KOPT-K1 (cell line): ENCODE results near the gene PLGLB2.
"Not testable (repeated sequence)": the region's sequence is repeated elsewhere in the genome, so short reads cannot be mapped to it uniquely, and the experiment has no call there.

Experiments used
- H3K27ac ChIP-seq: fragments of 200-600 bp; sonication (generic); 2 replicates; pipeline ENCODE4 v1.5.1; 2016; ENCODE audit warnings: antibody characterized with exemption, mild to moderate bottlenecking, low read depth, low read length; ENCODE audit not compliant: poor library complexity, severe bottlenecking
- H3K36me3 ChIP-seq: fragments of 200-600 bp; sonication (generic); 2 replicates; pipeline ENCODE4 v1.5.1; 2017; ENCODE audit warnings: antibody characterized with exemption, mild to moderate bottlenecking, low read length, moderate library complexity; ENCODE audit not compliant: insufficient read depth
- H3K9me3 ChIP-seq: fragments of 200-600 bp; sonication (generic); 2 replicates; pipeline ENCODE4 v1.5.1; 2017; ENCODE audit warnings: antibody characterized with exemption, low read length, mild to moderate bottlenecking; ENCODE audit not compliant: insufficient read depth, poor library complexity, severe bottlenecking

PLGLB2 gene

GRCh38 chr2:87747791-87748190 lies at the start of gene PLGLB2:
Gene PLGLB2 (plus strand): TSS chr2:87748087. CDS start chr2:87748154, 67 bp downstream.
- not testable (repeated sequence) for H3K36me3 ChIP-seq

GRCh38 chr2:87704572-87705323 lies 43.1 kb upstream of the PLGLB2 start:
- H3K36me3 ChIP-seq, H3K27ac ChIP-seq, H3K9me3 ChIP-seq: not testable (repeated sequence)

More at GRCh38 chr2:87747791-87748190, at the start of gene PLGLB2:
- not testable (repeated sequence) for H3K9me3 ChIP-seq, H3K27ac ChIP-seq

- not testable (repeated sequence) for H3K27ac ChIP-seq, H3K36me3 ChIP-seq, H3K9me3 ChIP-seq
These were observed 39.5 kb upstream of the PLGLB2 start for GRCh38 chr2:87708368-87708767.

GRCh38 chr2:87727940-87728599 lies 19.8 kb upstream of the PLGLB2 start:
- not testable (repeated sequence) for H3K27ac ChIP-seq, H3K9me3 ChIP-seq, H3K36me3 ChIP-seq

GRCh38 chr2:87740928-87741327 lies 7.0 kb upstream of the PLGLB2 start:
- not testable (repeated sequence) for H3K27ac ChIP-seq, H3K9me3 ChIP-seq, H3K36me3 ChIP-seq

- not testable (repeated sequence) for H3K36me3 ChIP-seq, H3K27ac ChIP-seq, H3K9me3 ChIP-seq
These were observed 5.3 kb upstream of the PLGLB2 start for GRCh38 chr2:87742393-87743108.

- not testable (repeated sequence) for H3K36me3 ChIP-seq, H3K9me3 ChIP-seq, H3K27ac ChIP-seq
These were observed 4.2 kb upstream of the PLGLB2 start for GRCh38 chr2:87743638-87744037.

- not testable (repeated sequence) for H3K27ac ChIP-seq, H3K9me3 ChIP-seq, H3K36me3 ChIP-seq
These were observed 2.4 kb upstream of the PLGLB2 start for GRCh38 chr2:87745353-87745951.

- not testable (repeated sequence) for H3K36me3 ChIP-seq, H3K27ac ChIP-seq, H3K9me3 ChIP-seq
These were observed 637 bp downstream of the PLGLB2 start for GRCh38 chr2:87748524-87748923.

- H3K36me3 ChIP-seq, H3K27ac ChIP-seq, H3K9me3 ChIP-seq: not testable (repeated sequence)
These were observed 2.7 kb downstream of the PLGLB2 start for GRCh38 chr2:87750560-87750959.

- not testable (repeated sequence) for H3K27ac ChIP-seq, H3K9me3 ChIP-seq, H3K36me3 ChIP-seq
These were observed 6.9 kb downstream of the PLGLB2 start for GRCh38 chr2:87754759-87755158.
